ENCODE results near the gene PSME2.

The PSME2 gene

DNA sequence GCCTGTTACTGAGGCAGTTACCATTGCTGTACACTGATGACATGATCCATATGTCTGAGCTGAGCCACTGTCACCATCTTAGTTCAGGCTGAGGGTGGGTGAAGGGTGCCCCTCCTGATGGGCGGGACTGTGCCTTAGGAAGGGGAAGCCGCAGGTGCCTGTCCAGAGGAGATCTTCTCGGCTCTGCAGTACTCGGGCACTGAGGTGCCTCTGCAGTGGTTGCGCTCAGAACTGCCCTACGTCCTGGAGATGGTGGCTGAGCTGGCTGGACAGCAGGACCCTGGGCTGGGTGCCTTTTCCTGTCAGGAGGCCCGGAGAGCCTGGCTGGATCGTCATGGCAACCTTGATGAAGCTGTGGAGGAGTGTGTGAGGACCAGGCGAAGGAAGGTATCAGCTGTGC is 4.6 kb upstream of the PSME2 start:
- no peak for DNase-seq

DNA sequence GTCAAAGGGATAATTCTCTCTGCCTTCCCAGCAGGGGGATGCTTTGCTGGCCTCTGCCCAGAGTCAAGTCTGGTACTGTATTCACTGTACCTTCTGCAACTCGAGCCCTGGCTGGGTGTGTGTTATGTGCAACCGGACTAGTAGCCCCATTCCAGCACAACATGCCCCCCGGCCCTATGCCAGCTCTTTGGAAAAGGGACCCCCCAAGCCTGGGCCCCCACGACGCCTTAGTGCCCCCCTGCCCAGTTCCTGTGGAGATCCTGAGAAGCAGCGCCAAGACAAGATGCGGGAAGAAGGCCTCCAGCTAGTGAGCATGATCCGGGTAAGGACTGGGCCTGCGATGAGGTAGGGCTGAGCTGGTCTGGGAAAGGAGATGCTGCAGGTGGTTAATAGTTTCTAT is 4.2 kb upstream of the PSME2 start:
- DNase-seq = no peak

DNA sequence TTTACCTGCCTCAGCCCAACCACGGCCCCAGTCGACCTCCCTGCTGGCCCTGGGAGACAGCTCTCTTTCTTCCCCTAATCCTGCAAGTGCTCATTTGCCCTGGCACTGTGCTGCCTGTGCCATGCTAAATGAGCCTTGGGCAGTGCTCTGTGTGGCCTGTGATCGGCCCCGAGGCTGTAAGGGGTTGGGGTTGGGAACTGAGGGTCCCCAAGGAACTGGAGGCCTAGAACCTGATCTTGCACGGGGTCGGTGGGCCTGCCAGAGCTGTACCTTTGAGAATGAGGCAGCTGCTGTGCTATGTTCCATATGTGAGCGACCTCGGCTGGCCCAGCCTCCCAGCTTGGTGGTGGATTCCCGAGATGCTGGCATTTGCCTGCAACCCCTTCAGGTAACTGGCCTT is 3.7 kb upstream of the PSME2 start:
- no peak for DNase-seq

DNA sequence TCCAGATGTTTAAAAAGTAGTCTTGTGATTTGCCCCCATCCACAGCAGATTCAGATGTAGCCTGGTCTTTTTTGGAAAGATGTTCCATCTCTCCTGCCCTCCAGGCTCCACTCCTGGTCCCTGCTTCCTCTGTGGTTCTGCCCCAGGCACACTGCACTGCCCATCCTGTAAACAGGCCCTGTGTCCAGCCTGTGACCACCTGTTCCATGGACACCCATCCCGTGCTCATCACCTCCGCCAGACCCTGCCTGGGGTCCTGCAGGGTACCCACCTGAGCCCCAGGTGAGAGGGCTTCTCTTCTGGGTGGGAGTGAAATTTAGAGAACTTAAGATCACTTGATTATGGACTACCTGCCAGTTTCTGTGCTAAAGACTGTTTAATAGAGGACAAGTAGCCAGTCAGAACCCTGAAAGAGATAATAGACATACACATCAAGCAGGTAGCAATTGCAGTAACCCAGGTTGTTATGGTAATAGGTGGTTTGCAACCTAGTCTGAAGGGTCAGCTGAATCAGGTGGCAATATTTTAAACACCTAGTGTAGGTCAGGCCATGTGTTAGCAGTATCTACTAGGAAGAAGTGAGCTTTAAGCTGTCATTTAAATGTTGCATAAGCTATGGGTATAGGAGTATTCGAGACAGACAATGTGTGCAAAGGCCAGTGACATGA is 3.0 kb upstream of the PSME2 start:
- no peak for DNase-seq

DNA sequence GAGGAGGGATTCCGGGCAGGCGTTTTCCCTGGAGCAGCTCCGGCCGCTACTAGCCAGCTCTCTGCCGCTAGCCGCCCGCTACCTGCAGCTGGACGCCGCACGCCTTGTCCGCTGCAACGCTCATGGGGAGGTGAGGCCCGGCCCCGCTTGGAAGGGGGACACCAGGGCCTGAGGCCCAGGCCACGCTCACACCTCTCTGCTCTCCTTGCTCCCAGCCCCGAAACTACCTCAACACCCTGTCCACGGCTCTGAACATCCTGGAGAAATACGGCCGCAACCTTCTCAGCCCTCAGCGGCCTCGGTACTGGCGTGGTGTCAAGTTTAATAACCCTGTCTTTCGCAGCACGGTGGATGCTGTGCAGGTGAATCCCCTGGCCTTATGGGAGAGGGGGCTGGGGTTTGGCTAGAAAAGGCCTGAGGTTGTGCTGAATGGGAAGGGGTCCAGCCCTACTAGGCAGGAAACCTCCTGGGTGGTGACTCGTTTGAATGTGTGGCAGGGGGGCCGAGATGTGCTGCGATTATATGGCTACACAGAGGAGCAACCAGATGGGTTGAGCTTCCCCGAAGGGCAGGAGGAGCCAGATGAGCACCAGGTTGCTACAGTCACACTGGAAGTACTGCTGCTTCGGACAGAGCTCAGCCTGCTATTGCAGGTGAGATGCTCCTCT is 1.5 kb upstream of the PSME2 start:
- no peak for DNase-seq

DNA sequence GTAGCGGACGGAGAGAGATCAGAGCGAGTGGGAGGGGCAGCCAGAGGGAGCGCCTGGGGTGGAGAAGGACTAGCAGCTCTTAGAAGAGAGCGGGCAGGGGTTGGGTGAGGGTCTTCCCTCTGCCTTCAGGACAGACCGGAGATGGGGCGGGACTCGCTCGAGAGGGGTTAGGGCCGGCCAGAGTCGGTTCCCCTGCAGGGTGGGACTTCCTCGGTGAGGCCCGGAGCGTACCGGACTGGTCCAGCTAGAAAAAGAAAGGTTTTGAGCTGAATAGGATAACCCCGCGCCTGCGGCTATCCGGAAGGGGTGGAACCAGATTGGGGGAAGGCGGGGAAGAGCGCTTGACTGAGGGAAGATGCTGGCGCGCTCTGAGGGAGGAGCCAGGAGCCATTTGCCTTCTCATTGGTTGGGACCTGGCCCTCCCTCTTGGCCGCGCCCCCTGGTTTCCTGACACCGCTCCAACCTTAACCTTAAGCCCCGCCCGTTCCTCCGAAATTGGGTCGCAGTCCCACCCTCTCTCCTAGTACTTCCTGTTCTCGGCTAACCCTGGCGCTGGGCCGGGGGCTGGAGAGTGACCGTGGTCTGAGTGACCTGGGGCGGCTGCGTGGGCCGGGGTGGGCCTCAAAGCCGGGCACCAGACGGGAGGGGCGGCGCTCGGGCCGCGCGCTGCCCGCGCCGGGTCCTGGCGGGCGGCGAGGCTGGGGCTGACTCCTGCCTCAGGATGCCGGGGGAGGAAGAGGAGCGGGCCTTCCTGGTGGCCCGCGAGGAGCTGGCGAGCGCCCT is 759 bp upstream of the PSME2 start, which contains the start of gene RNF31:
Gene RNF31, plus strand, starts transcription at position 521 of the 783 bp plus-strand sequence. Its CDS starts 201 bp downstream, at position 722.
- peak; percentile 99 for DNase-seq

DNA sequence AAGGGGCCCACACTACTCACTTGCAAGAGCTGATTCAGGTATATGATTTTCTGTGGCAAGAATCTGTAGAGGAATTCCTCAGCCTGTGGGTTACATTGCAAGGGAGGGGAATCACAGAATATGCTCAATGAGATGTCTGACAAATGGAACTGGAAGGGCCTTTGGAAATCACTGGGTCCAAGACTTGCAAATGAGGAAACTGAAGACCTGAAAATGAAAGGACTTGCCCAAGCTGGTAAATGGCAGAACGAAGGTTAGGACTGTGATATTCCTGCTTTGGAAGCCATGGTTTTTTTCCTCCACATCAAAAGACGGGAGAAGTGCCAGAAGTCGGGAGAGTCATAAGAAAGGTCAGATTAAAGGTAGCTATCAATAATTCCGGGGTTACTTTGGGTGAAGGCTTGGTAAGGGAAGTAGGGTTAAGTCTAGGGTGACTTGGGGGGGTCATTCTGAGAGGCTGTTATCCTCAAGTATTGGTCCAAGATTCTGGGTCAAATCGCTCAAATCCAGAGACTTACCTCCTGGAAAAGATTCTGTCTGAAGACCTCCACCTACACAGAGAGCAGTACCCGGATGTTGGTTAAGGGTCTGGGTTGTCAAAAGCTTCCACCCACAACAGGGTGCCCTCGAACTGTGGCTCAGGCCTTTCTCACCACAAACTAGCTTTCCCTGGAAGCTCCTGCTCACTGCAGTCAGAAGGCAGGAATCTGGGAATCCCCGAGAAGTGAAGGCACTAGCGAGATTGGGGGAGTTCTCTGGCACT is 539 bp downstream of the PSME2 start:
- no peak for DNase-seq

DNA sequence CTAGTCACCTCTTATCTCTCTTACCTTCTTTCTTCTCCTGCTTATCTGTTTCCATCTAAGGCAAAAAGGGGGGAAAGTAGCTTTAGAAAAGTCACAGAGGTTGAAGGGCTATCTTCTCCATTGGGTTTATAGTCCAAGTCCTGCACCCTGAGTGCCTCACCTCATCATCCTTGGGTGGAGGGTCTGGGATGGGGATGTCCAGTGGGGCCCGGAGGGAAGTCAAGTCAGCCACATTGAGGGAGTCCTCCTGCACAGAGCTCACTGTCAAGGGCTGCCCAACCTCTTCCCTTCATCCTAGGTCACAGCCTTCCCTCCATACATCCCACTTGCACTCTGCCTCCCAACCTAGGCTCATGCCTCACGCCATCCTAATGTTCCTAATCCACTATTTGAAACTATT is 1.2 kb downstream of the PSME2 start:
- DNase-seq = no peak

DNA sequence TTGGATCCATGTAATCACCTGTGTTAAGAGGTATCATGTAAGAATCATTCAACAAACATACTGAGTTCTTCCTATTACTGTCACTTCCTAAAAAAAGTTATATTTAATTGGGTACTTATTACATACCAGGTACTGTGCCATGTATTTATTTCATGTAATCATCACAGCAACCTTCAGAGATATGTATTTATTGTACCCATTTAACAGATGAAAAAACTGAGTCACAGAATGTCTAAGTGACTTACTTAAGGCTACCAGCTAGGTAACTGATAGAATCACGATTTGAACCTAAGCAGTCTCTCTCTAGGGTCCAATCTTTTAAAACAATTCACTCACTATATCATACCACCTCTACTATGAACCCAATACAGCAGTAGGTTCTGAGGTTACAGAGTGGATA is 2.0 kb downstream of the PSME2 start:
- DNase-seq = no peak

DNA sequence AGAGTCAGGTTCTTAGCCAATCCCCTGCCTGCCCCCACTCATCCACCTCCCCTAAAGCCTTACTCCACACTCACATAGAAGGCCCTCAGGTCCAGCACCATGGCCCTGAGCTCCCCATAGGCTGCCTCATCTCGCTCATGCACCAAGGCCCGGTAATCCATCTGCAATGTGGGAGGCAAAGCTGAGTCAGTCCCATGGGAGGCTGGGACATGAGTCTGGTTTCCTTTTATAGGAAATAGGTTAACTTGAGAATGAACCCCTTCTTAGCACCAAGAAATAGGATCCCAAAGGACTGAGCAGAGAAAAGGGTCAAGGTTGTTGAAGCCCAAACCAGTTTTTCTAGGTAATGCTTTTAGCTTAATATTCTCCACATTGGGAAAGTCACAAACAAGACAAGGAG is 2.9 kb downstream of the PSME2 start:
- DNase-seq = no peak

DNA sequence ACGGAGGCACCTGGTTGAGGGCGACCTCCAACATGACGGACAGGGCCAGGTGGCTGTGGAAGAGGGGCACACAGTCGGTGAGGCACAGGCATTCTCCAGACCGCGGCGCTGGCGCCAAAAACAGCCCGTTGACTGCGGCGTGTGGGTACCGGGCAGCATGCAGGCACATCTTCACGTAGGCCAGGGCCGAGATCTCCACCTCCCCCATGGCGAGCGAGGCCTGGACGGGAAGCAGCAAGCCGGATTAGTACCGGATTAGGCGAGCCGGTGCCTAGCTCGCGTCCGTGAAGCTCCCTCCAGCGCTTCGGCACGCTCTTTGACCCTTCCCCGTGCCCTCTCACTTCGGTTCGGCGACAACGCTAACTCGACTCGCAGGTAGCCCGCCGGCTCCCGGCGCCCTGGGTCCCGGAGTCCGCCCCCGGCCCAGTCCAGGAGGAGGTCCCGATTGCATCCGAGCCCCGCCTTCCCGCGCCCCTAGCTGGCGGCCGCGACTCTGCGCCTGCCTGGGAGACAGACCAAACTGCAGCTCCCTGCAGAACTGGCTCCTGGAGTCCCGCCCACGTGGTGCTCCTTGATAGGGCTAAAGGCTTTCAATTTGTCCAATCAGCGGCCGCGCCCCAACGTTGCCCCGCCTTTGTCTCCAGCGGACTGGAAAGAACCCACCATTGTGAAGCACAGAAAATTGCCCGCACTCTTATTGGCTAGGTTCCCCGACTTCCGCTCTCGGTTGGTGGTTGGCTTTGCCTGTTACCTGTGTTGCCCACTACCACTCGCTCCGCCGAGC is 5.1 kb downstream of the PSME2 start, which contains the start of gene EMC9:
Gene EMC9, minus strand, starts transcription at position 495 of the 784 bp plus-strand sequence. Its CDS starts 287 bp downstream, at position 208.
- DNase-seq = peak; percentile 100

DNA sequence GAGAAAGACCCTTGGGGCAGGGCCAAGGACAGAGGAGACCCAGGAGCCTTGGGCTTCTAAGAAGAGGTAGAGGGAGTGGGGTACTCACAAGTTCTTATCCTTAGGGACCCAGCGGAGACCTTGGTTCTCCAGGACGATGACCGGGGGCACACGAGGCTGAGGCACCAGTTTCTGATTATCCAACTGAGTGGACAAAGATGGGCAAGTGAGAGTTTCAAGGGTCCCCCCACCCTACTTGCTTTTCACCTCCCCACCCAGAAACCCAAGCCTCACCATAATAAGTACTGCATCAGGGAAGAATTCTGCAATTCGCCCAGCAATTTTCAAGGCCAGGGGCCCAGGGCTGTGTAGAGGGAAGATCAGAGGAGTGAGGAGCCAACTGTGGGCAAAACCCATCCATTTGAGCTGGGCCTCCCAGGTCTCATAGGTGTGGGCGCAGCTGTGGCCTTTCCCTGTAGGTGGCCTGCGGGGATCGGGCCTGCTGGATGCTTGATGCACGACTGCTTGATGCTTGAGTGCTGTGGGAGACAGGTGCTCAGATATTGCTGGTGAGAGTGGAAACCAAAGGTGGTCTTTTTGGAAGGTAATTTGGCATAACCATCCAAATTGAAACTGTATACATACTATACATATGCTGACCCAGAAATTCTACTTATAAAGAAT is 7.0 kb downstream of the PSME2 start:
- DNase-seq = peak; percentile 33

DNA sequence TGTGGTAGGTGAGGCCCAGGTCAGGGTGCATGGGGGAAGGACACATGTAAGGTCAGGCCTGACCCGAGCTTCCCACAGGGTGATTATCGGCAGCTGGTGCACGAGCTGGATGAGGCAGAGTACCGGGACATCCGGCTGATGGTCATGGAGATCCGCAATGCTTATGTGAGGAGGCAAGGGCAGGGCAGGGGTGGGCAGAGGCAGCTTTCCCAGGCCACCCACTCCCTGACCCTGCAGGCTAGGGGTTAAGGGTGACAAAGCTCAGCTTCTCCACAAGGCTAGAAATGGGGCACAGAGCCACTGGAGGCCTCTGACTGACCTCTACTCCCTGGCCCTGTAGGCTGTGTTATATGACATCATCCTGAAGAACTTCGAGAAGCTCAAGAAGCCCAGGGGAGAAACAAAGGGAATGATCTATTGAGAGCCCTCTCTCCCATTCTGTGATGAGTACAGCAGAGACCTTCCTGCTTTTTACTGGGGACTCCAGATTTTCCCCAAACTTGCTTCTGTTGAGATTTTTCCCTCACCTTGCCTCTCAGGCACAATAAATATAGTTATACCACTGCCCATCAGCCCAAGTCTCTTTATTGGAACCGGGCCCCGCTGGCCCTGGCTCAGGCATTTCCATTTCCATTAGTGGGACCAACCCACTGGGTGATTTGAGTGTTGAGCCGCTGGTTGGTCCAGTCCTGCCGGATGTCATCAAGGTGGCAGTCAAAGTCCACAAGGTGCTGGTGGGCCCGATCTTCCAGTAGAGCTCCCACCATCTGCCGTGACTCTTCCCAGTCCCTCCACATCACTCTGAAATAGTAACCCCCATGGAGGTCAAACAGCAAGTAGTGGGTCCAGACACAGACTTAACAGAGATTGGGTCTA is 7.8 kb downstream of the PSME2 start:
- no peak for DNase-seq

DNA sequence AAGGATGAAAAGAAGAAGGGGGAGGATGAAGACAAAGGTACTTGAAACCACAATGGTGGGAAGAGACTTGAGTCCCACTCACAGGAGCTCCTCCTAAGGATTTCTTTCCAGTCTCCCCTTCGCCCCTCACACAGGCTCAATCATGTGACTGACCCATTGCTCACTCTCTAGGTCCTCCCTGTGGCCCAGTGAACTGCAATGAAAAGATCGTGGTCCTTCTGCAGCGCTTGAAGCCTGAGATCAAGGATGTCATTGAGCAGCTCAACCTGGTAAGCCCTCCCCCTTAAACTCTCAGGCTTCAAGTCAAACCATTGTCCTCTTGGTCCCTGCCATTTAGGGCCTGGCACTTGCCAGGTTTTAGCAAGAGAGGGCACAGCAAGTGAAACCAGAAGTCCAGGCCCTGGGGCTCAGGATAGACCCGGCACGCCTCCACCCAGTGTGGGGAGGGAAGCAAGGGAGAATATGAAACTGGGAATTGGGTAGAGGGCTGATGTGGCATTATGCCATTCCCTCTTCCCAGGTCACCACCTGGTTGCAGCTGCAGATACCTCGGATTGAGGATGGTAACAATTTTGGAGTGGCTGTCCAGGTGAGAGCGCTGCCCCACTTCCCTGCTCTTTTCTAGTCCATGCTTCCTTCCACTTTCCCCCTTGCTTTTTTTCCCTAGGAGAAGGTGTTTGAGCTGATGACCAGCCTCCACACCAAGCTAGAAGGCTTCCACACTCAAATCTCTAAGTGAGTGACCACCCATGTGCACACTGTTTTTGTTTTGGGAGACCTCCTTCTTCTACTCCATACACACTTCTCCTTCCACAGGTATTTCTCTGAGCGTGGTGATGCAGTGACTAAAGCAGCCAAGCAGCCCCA is 8.6 kb downstream of the PSME2 start:
- no peak for DNase-seq

DNA sequence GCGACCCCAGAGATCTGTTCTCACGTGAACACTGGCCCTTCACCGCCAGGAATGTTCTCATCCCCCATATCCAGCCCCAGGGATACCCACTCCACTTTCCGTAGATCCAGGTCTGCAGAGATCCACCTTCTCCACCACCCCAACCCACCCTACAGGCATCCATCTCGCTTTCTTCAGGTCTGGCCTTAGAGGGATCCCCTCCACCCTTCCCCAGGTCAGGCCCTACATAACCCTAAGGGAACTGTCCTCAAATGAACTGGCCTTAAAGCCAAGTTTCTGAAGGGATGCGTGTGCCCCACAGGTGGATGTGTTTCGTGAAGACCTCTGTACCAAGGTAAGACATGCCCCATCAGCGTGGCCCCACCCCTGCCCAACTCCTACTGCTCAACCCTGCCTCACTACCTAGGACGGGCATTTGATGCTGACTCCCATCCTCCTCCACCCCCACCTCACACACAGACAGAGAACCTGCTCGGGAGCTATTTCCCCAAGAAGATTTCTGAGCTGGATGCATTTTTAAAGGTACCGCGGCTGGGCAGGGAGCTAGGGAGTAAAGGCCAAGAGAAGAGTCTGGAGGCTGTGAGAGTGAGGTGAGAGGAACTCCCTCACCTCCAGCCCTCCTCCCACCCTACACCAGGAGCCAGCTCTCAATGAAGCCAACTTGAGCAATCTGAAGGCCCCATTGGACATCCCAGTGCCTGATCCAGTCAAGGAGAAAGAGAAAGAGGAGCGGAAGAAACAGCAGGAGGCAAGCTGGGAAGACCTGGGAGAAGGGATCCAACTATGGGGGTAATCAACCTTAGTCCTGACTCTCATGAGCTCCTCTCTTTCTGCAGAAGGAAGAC is 9.5 kb downstream of the PSME2 start:
- no peak for DNase-seq

DNA sequence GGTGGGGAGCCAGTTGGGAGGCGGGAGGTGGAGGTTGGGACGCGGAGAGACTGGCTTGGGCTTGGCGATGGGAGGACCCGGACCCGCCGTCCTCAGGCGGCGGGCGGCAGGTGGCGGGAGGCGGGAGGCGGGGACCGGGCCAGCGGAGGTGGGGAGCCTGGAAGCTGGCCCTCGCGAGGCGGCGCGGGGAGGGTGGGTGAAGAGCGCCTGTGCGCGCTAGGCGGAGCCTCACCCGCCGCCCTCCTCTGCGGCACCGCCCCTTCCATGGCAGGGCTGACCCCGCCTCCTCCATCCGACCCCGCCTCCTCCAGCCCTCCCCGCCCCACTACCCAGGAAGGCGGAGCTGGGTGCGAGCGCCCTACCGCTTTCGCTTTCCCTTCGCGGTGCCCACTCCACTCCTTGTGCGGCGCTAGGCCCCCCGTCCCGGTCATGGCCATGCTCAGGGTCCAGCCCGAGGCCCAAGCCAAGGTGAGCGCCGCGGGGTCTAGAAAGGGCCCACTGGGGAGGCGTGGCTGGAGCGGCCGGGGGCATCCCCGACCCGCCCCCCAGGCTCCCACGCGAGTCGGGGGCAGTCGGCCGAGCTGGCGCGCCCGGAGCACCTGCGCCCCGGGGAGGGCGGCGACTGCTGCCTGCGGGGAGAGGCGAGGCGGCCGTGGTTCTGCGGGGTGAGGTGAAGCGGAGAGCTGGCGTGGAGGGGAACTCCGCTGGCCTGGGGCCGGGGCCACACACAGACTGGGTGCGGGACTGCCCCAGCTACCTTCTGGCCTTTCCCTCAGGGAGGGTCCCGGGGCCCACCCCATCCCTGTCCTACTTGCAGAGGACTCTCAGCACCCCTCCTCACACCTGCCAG is 10.4 kb downstream of the PSME2 start, which contains the start of gene PSME1:
Gene PSME1, plus strand, starts transcription at position 361 of the 850 bp plus-strand sequence. Its CDS starts 69 bp downstream, at position 430.
- peak; percentile 95 for DNase-seq

DNA sequence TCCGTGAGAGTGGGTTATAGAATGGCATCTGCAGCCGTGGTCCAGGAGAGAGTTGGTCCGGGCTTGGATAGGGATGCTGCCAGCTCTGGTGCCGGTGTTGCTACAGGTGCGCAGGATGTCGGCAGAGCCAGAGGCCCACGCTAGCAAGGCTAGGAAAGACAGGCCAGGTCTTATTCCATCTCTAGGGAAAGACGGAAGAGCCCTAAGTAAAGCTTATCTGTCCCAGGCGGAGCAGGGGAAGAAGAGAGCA is 10.9 kb downstream of the PSME2 start:
- DNase-seq = no peak

DNA sequence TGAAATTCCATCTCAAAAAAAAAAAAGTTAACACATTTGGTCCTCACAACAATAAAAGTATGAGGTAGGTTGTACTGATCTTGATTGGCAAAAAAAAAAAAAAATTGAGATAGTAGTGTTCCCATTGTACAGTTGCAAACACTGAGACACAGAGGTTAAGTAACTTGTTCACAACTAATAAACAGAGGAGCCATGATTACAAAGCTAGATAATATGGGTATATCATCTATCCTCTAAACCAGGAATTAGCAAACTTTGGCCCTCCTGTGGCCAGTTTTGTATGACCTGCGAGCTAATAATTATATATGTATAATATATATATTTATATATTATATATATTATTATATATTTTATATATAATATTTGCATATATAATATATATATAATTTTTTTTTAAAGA is 12.7 kb downstream of the PSME2 start:
- no peak for DNase-seq
